Endothelial cell of coronary artery (primary cell): ENCODE results near the gene IDI2. TPM values are rescaled to one million over a fixed set of nuclear protein-coding genes. Genes with fewer than 3 reads are reported as not detected.

Experiments used
- total RNA-seq: library from RNA; depleted of rRNA; stranded (reverse); fragments of >200 nt; gene quantifications from 2 replicates; pipeline ENCODE4 v1.2.3, GENCODE V29; 2014

IDI2 gene
- not detected in 2 replicates for total RNA-seq

DNA sequence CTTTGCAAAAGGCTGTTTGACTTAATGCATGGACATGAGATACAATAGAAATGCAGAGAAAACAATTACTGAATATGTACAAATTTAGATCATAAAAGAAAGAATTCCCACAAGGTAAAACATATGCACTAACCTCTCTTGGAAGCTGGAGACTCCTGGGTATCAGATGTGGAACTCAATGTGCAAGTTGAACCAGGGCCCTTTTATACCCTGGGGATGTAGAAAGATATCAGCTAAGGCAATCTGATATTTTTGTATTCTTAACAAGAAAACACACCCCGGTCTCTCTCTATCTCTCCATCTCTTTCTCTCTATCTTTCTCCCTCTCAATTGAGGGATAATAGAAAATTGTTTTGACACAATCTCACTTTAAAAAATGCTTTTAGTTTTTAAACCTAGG is at the start of gene IDI2:
IDI2 (minus strand) TSS at position 177 of the 400 bp plus-strand sequence. CDS start 1,136 bp downstream, outside the sequence.

DNA sequence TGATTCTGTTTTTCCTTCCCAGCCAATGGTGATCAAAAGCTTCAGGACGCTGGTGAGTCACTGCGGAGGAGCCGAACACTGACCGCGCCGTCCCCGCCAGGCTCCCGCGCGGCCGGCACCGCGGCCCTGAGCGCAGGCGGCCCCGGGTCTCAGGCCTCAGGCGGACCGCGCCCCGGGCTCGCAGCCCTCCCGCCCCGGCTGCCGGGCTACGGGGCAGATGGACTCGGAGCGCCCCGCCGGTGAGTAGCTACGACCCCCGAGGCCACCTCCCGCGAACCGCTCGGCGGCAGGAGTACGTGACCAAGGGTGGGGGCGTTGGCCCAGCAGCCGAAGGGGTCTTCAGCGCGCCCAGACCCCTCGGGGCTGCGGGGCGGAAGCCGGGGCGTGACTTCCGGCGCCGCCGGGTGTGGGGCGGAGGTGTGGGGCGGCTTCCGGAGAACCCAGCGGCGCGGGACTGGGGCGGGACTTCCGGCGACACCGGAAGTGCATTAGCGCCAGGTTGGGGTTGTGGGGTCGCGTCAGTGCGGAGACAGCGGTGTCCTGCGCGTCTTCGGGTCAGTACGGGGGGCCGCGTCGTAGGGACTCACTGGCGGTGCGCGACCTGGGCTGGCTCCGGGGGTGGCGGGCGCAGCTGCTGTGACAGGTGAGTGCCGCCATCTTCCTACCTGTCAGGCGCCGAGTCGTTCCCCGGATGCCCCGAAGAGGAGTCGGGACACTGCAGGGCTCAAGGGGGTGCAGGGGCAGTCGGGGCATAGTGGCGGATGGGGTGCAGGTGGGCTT is 30.9 kb upstream of the IDI2 start, which contains the start of gene WDR37:
WDR37 (plus strand) TSS at position 60 of the 780 bp plus-strand sequence. CDS start 15,771 bp downstream, outside the sequence.

DNA sequence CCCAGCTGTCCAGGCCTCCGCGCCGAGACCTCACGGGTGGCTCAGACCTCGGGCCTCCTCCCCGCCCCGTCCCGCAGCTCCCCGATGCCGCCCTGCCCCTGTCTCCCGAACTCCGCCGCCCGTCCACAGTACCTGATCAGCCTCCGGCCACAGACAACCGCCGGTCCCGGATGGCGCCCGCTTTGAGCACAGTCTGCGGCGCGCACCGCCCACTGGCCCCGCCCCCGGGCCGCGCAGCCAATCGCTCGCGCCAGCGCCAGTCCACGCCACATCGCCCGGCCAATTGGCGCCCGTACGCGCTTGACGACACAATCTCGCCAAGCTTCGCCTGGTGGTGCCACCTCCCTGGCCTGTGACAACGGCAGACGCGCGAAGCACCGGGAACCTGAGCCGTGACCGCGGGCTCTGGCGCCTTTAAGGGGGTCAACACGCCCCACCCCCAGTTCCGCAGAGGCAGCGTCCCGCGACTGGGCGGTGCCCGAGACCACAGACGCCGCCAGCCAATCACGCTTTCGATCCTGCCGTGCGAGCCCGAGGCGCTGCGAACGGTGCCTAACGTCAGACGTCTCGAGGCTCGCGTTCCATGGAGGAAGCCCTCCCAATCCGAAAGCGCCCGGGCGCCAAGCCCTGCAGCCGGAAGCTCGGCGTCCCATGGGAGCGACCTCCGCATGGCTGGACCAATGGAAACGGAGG is 23.2 kb upstream of the IDI2 start, which contains the start of gene IDI1:
IDI1 (minus strand) TSS at position 388 of the 693 bp plus-strand sequence; CDS start at position 272, 116 bp downstream.

DNA sequence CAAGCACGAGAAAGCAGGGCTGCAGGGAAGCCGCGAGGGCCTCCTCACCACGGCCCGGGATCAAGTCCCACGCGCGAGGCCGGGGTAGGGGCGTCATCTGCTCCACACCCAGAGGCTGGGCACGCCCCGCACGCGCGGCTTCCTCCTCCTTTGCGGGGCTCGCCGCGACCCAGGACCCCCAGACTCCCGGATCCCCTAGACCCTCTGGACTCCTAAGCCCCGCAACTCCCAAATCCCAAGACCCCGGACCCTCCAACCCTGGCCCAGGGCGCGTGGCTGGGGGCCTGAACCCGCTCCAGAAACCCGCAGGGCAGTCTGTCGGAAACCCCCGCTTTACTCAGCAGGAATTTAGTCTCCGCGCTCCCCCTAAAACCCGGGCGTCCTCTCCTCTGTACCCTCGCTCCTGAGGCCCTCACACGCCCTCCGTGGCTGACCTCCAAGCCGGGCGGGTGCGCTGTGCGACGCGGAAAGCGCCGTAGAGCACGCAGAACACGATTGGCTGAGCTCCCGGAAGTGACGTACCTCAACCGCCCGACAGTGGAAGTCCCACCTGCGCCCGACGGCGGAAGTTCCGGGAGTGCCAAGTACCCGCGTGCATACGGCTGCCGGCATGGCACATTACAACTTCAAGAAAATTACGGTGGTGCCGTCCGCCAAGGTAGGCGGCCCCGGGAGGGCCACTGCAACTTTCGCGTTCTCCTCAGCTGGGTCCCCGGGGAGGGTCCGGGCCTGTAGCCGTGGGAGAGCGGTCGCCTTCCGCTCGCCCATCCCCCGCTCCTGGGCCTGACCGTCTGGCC is 37.6 kb downstream of the IDI2 start, which contains the start of gene GTPBP4:
GTPBP4 (plus strand) TSS at position 565 of the 797 bp plus-strand sequence; CDS start at position 611, 46 bp downstream.

Other genes starting within 250 kb of the IDI2 start
- gene LARP4B, start 94.2 kb downstream of the IDI2 start, total RNA-seq = 28.4 and 34.7 TPM in 2 replicates
- 36.9 and 54.7 TPM in 2 replicates for gene GTPBP4, start 37.4 kb downstream of the IDI2 start, total RNA-seq
- gene IDI1, start 23.3 kb upstream of the IDI2 start, total RNA-seq = 23.5 and 28.6 TPM in 2 replicates
- gene WDR37, start 30.5 kb upstream of the IDI2 start, total RNA-seq = 19.9 and 24.0 TPM in 2 replicates